Hematopoietic multipotent progenitor cell treated with erythropoietin and hydrocortisone succinate and interleukin-3 and kit ligand, for 15 days (in vitro differentiated cells): Measurements from ENCODE around the gene MIXL1.
A peak's percentile ranks its signal among the peaks of the same experiment; 100 is the strongest.
"Not testable (repeated sequence)": the region's sequence is repeated elsewhere in the genome, so short reads cannot be mapped to it uniquely, and the experiment has no call there.

Experiments used
- DNase-seq: peaks from one replicate; pipeline ENCODE4 v3.0.0-alpha.2; 2015; ENCODE audit warnings: low spot score

MIXL1 gene

GRCh38 chr1:226223157-226223785 is at the start of gene MIXL1:
TSS of gene MIXL1 (plus strand) at chr1:226223664. CDS start at chr1:226223682, 18 bp downstream.
- no peak for DNase-seq

DNA sequence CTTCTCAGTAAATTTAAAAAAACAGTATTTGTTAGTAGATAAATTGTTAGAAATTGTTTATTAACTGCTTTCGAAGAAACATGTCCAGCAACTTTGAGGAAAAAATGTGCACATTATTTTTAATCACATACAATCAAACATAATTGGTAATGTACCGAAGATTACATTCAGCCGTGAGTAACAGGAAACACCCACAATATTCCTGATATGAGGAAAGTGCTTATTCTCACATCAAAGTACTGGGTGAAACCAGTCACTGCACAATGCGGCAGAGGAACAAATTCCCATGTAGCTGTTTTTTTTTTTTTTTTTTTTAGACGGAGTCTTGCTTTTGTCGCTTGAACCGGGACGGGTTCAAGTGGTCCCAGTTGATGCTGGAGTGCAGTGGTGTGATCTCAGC is 46.6 kb upstream of the MIXL1 start:
- DNase-seq: no peak

DNA sequence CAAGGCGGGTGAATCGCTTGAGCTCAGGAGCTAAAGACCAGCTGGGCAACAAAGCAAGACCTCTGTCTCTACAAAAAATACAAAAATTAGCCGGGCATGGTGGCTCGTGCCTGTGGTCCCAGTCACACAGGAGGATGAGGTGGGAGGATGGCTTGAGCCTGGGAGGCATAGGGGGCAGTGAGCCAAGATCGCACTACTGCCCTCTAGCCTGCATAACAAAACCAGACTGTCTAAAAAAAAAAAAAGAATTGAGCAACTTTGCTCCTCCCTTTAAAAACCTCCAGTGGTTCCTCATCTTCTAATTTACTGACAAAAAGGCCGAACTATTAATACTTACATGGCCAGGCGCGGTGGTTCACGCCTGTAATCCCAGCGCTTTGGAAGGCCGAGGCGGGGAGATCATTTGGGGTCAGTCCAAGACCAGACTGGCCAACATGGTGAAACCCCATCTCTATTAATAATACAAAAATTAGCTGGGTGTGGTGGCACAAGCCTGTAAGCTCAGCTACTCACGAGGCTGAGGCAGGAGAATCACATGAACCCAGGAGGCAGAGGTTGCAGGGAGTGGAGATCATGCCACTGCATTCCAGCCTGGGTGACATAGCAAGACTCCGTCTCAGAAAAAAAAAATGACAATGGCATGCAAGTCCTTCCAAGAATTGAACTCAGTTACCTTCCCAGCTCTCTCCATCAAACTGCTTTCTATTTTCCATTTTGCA is 41.3 kb upstream of the MIXL1 start:
- peak; percentile 50 for DNase-seq

GRCh38 chr1:226185141-226186036 is 38.1 kb upstream of the MIXL1 start:
- no peak for DNase-seq

GRCh38 chr1:226186124-226187018 is 37.1 kb upstream of the MIXL1 start, which contains the start of gene ACBD3:
TSS of gene ACBD3 (minus strand) at chr1:226186741. CDS start at chr1:226186675, 66 bp downstream.
- DNase-seq: peak; percentile 81

GRCh38 chr1:226187019-226187322 is 36.5 kb upstream of the MIXL1 start:
- no peak for DNase-seq

GRCh38 chr1:226187380-226187779 is 36.1 kb upstream of the MIXL1 start:
- no peak for DNase-seq

GRCh38 chr1:226195144-226195543 is 28.3 kb upstream of the MIXL1 start:
- DNase-seq: no peak

GRCh38 chr1:226199971-226200370 is 23.5 kb upstream of the MIXL1 start:
- DNase-seq: no peak

DNA sequence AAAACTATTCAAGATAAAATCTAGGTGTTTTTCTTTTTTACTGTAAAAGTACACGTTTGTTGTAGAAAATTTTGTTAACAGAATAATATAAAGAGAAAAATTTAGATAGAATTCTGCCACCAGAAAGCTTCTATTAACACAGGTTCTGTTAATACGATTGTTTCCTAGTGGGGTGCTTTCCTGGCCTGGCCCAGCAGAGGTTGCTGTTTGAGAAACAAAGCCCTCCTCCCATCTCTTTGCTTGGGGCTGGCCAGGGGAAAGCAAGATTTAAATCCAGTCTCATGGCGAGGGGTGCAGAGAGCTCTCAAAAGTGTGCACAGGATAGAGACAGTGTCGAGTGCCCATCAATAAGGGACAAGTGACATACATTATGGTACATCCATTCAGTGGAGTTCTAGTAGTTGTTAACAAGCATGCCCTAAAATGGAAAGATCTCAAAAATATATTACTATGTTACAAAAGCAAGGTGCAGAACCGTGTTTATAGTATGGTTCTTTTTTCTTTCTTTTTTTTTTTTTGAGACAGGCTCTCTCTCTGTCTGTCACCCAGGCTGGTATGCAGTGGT is 22.4 kb upstream of the MIXL1 start:
- DNase-seq: no peak

- DNase-seq: no peak
These were observed 21.2 kb upstream of the MIXL1 start for GRCh38 chr1:226202246-226202645.

- not testable (repeated sequence) for DNase-seq
These were observed 20.8 kb upstream of the MIXL1 start for GRCh38 chr1:226202666-226203065.

GRCh38 chr1:226203240-226203639 is 20.2 kb upstream of the MIXL1 start:
- no peak for DNase-seq

GRCh38 chr1:226203655-226204054 is 19.8 kb upstream of the MIXL1 start:
- DNase-seq: no peak

- no peak for DNase-seq
These were observed 19.3 kb upstream of the MIXL1 start for GRCh38 chr1:226204198-226204597.

GRCh38 chr1:226207048-226207447 is 16.4 kb upstream of the MIXL1 start:
- DNase-seq: no peak

- no peak for DNase-seq
These were observed 14.0 kb upstream of the MIXL1 start for GRCh38 chr1:226209307-226210059.

- no peak for DNase-seq
These were observed 12.8 kb upstream of the MIXL1 start for GRCh38 chr1:226210571-226211176.

DNA sequence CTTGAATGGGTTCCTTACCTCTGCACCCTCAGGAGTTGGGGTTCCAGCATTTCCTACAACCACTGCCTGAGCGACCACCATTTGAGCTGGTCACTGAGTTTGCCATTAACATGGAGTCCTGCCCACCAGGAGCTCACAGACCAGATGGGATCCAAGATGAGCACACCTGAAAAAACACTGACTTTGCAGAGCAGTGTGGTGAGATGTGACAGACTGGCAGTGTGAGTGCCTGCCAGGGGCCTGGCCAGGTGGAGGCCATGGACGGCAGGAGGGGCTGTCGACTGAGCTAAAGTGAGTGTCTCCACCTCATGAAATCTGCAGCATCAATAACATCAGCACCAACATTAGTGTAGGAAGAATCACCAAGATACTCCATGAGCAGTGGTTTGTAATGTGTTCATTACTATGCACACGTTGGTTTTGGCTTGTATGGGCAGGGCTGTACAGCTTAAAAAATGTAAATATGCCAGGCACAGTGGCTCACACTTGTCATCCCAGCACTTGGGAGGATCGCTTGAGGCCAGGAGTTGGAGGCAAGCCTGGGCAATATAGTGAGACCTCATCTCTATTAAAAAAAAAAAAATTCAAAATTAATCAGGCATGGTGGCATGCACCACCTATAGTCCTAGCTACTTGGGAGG is 12.2 kb upstream of the MIXL1 start:
- no peak for DNase-seq

DNA sequence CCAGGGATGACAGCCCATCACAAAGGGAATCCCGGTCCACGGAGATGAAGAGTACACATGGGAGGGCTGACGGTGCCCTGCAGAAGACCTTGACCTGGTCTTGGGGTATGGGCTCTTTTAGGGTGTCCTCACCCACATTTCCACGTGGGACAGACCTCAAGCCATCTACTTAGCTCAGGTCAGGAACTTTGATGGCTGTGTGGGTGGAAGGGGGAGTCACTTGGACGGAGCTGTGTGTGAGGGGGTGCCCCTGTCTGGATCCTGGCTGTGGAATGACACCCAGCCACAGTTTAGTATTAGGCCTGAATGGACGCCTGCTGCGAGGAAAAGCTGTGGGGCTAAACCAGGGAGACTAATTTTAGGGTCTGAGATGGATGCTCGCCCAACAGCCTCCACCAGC is 10.9 kb upstream of the MIXL1 start:
- no peak for DNase-seq
